B cell (primary cell): Measurements from ENCODE around the gene PLK3. TPM values are rescaled to one million over a fixed set of nuclear protein-coding genes. Genes with fewer than 3 reads are reported as not detected.
"Not testable (repeated sequence)": the region's sequence is repeated elsewhere in the genome, so short reads cannot be mapped to it uniquely, and the experiment has no call there.

Source experiments
- ATAC-seq: fragments of 200-7000 bp; cut with Tn5 transposase; one replicate; pipeline ENCODE4 v1.10.0; 2021; ENCODE audit warnings: low read depth, mild to moderate bottlenecking, moderate number of reproducible peaks, moderate library complexity
- CTCF ChIA-PET: fragments of 350-600 bp; sonication (Branson Sonifier 250); formaldehyde crosslinking; loops from one replicate; lab custom pipeline; 2021; ENCODE audit warnings: antibody characterized with exemption, inconsistent platforms; lab: Charles Lee
- POLR2A ChIA-PET: fragments of 350-600 bp; sonication (Branson Sonifier 250); formaldehyde crosslinking; loops from one replicate; lab custom pipeline; 2021; ENCODE audit warnings: antibody characterized with exemption; lab: Charles Lee
- DNase-seq: peaks from one replicate; pipeline ENCODE4 v3.0.0; 2013
- H2AFZ ChIP-seq: 2 replicates; pipeline ENCODE4 v1.6.1; 2012; ENCODE audit warnings: mild to moderate bottlenecking, low read depth, low read length; ENCODE audit not compliant: insufficient read depth, poor library complexity, severe bottlenecking
- H3K27ac ChIP-seq, 2 donors: 1 replicate in 1 of 2; 2 replicates in 1 of 2; pipeline ENCODE4 v1.5.1; 2012 to 2013; ENCODE audit warnings: low read length in 2 of 2, mild to moderate bottlenecking in 2 of 2, moderate library complexity in 1 of 2
- H3K27me3 ChIP-seq, 4 experiments: fragments of 200-600 bp in 1 of 4; sonication (generic) in 1 of 4; replicated peaks in 1 of 4; 1 replicate in 2 of 4; 2 replicates in 2 of 4; pipeline versions ENCODE4 v1.6.1 to v1.7.0; 2013 to 2016; ENCODE audit warnings: low read length in 3 of 4, mild to moderate bottlenecking in 2 of 4, mixed read lengths in 1 of 4, moderate library complexity in 1 of 4; ENCODE audit not compliant: insufficient read depth in 4 of 4, control insufficient read depth in 3 of 4; ENCODE audit errors: control extremely low read depth in 1 of 4
- H3K36me3 ChIP-seq, 2 experiments: replicated peaks in 1 of 2; 1 replicate in 1 of 2; 2 replicates in 1 of 2; pipeline versions ENCODE4 v1.6.1 to v1.7.1; 2013; ENCODE audit warnings: low read length in 1 of 2; ENCODE audit not compliant: insufficient read depth in 2 of 2, control insufficient read depth in 1 of 2; ENCODE audit errors: control extremely low read depth in 1 of 2, extremely low read depth in 1 of 2
- H3K4me1 ChIP-seq, 2 donors: fragments of 200-600 bp in 1 of 2; sonication (generic) in 1 of 2; 1 replicate in 1 of 2; 2 replicates in 1 of 2; pipeline versions ENCODE4 v1.5.1 to v1.6.1; 2013 to 2017; ENCODE audit warnings: low read length in 2 of 2; ENCODE audit not compliant: control insufficient read depth in 2 of 2, insufficient read depth in 2 of 2
- H3K4me2 ChIP-seq: replicated peaks from 2 replicates; pipeline ENCODE3; 2012; ENCODE audit warnings: mild to moderate bottlenecking, low read depth, low read length; ENCODE audit not compliant: poor library complexity, severe bottlenecking
- H3K4me3 ChIP-seq, 5 experiments: fragments of 200-600 bp in 1 of 5; sonication (generic) in 1 of 5; 1 replicate in 3 of 5; 2 replicates in 2 of 5; pipeline versions ENCODE4 v1.5.1 to v1.7.0; 2011 to 2016; ENCODE audit warnings: low read length in 4 of 5, mild to moderate bottlenecking in 4 of 5, low read depth in 2 of 5, control low read depth in 1 of 5, moderate library complexity in 1 of 5; ENCODE audit not compliant: insufficient read depth in 1 of 5; ENCODE audit errors: control extremely low read depth in 1 of 5, extremely low read depth in 1 of 5
- H3K79me2 ChIP-seq: fragments of 200-600 bp; sonication (generic); one replicate; pipeline ENCODE4 v1.6.0; 2016; ENCODE audit warnings: low read length; ENCODE audit not compliant: control insufficient read depth, insufficient read depth
- H3K9ac ChIP-seq: fragments of 200-600 bp; sonication (generic); 2 replicates; pipeline ENCODE4 v1.6.1; 2017; ENCODE audit warnings: mild to moderate bottlenecking, low read length, moderate library complexity
- H3K9me3 ChIP-seq, 3 donors: one replicate each; pipeline versions ENCODE4 v1.6.1 to v1.7.1; 2013; ENCODE audit warnings: low read length in 2 of 3; ENCODE audit not compliant: control insufficient read depth in 2 of 3, insufficient read depth in 1 of 3; ENCODE audit errors: control extremely low read depth in 1 of 3
- H4K20me1 ChIP-seq: 2 replicates; pipeline ENCODE4 v1.6.0; 2012; ENCODE audit warnings: mild to moderate bottlenecking, low read length; ENCODE audit not compliant: insufficient read depth, control insufficient read depth, poor library complexity, severe bottlenecking
- H3K27ac Mint-ChIP-seq: one replicate; pipeline ENCODE4 v1.8.0; 2021; ENCODE audit warnings: mixed read lengths
- H3K27me3 Mint-ChIP-seq: one replicate; pipeline ENCODE4 v1.8.0; 2021; ENCODE audit warnings: mixed read lengths
- H3K4me1 Mint-ChIP-seq: one replicate; pipeline ENCODE4 v1.8.0; 2021; ENCODE audit warnings: mixed read lengths
- H3K4me3 Mint-ChIP-seq: one replicate; pipeline ENCODE4 v1.8.0; 2021; ENCODE audit warnings: mixed read lengths
- H3K9me3 Mint-ChIP-seq: one replicate; pipeline ENCODE4 v1.8.0; 2022; ENCODE audit warnings: mixed read lengths; ENCODE audit not compliant: insufficient read depth
- EZH2 ChIP-seq: IDR thresholded peaks from 2 replicates; pipeline ENCODE4 v1.6.1; 2012; ENCODE audit warnings: borderline replicate concordance, low read depth, mild to moderate bottlenecking, moderate library complexity, low read length; ENCODE audit not compliant: insufficient read depth, poor library complexity, severe bottlenecking
- WGBS: methylation state at CpG from one replicate; pipeline ENCODE4 v1.1.5; 2013; ENCODE audit warnings: missing lambda C conversion rate; ENCODE audit not compliant: insufficient coverage; 5-methylcytosine and 5-hydroxymethylcytosine counted together
- intact Hi-C: fragments of 100-400 bp; cut with micrococcal nuclease; formaldehyde crosslinking; loops from one replicate; pipeline ENCODE4 v1.10.0; 2022
- polyA plus RNA-seq: library from polyadenylated mRNA; depleted of rRNA; stranded (reverse); fragments of >200 nt; gene quantifications from 2 replicates; pipeline ENCODE4 v1.2.3, GENCODE V29; 2012
- total RNA-seq, 2 donors: library from RNA; stranded (reverse); fragments of 120-200 nt in 1 of 2; gene quantifications; 1 replicate in 1 of 2; 2 replicates in 1 of 2; pipeline versions ENCODE4 v1.2.3 to v1.2.4, GENCODE V29; 2013 to 2022
- TF ChIP-seq, protein P1 (sequence below): fragments of 200-600 bp; IDR thresholded peaks from one replicate; pipeline ENCODE4 v1.8.0; 2022; ENCODE audit warnings: antibody characterized with exemption, mild to moderate bottlenecking

PLK3 gene
- total and polyA plus RNA-seq, 2 donors (not counting 1 experiment from before 2014, with no cell fraction given), result 35.9 to 93.5 TPM

DNA sequence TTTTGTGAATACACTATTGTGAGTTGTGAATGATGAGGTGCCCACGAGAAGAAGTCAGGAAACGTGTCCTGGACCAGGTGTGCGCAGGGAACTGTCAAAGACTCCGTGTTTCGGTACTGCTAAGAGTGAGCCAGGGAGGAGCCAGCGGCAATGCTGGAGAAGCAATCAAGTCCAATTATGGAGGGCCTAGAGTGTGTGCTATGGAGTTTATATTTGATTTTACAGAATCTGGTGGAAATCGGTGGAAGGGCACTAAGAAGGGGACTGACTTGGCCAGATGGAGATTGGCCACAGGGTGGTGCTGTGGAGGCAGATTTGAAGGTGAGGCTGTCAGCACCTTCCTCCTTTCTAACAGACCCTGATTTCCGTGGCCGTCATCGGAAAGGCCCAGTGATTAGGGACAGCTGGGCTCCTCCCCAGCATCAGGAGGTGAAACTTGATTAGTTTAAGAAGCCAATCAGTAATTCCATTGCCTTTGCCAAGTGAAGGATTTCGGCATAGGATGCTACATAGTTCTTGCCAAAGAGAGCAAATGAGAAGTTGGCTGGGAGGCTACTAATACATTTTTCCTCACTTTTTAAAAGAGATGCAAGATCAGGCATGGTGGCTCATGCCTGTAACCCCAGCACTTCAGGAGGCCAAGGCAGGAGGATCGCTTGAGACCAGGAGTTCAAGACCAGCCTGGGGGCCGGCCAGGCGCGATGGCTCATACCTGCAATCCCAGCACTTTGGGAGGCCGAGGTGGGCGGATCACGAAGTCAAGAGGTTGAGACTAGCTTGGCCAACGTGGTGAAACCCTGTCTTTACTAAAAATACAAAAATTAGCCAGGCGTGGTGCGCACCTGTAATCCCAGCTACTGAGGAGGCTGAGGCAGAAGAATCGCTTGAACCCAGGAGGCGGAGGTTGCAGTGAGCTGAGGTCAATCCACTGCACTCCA lies 35.8 kb downstream of the PLK3 start:
- WGBS, result 84% methylated on average over 19 of the region's 23 CpGs
- Histone ChIP-seq H3K27ac (no peak overlapping the region), H3K9me3 (no peaks in the 10 kb centered on the region), H3K27me3 (no peaks in the 10 kb centered on the region), H3K4me3 (no peak overlapping the region), H3K36me3 (no peaks in the 10 kb centered on the region), H4K20me1 (no peaks in the 10 kb centered on the region), H3K79me2 (no peaks in the 10 kb centered on the region), H3K4me2 (peak overlapping the region; percentile 33), H3K4me1 (peaks cover 0 to 7% of the 10 kb centered on the region in 2 donors), H3K9ac (no peak overlapping the region), H2AFZ (peak overlapping the region; percentile 59)
- Mint-ChIP-seq H3K27ac (peak overlapping the region; percentile 55), H3K9me3 (no peaks in the 10 kb centered on the region), H3K27me3 (peaks cover 6% of the 10 kb centered on the region), H3K4me1 (peaks cover 11% of the 10 kb centered on the region), H3K4me3 (peak overlapping the region; percentile 62)
- intact Hi-C loops, result loop anchor here (1.0 to 5.0 kb wide), 5 partner anchors 16 to 464 kb away; partner anchors contain the start of genes HECTD3 and UROD
- DNase-seq, result peak; percentile 89
- ChIA-PET CTCF (interaction anchor here (0.6 to 3.0 kb wide), 21 partner anchors 9 to 1011 kb away, joined by 3 to 11 read pairs (median 3); partner anchors contain the start of genes BTBD19, DYNLT4, EIF2B3 and HECTD3), POLR2A (interaction anchor here (0.5 to 1.0 kb wide), 2 partner anchors 36 to 42 kb away, joined by 3 to 9 read pairs; partner anchors contain the start of gene PLK3)
- ATAC-seq, result peak; percentile 98
- TF ChIP-seq, protein P1, sequence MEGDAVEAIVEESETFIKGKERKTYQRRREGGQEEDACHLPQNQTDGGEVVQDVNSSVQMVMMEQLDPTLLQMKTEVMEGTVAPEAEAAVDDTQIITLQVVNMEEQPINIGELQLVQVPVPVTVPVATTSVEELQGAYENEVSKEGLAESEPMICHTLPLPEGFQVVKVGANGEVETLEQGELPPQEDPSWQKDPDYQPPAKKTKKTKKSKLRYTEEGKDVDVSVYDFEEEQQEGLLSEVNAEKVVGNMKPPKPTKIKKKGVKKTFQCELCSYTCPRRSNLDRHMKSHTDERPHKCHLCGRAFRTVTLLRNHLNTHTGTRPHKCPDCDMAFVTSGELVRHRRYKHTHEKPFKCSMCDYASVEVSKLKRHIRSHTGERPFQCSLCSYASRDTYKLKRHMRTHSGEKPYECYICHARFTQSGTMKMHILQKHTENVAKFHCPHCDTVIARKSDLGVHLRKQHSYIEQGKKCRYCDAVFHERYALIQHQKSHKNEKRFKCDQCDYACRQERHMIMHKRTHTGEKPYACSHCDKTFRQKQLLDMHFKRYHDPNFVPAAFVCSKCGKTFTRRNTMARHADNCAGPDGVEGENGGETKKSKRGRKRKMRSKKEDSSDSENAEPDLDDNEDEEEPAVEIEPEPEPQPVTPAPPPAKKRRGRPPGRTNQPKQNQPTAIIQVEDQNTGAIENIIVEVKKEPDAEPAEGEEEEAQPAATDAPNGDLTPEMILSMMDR, result peak; percentile 85
- TF ChIP-seq EZH2, result no peak

- H3K9ac ChIP-seq, H3K4me3 ChIP-seq, H3K9me3 ChIP-seq, H2AFZ ChIP-seq, H3K36me3 ChIP-seq, H3K79me2 ChIP-seq, DNase-seq, H3K4me3 Mint-ChIP-seq, H3K27ac ChIP-seq, H3K9me3 Mint-ChIP-seq, H3K4me2 ChIP-seq, H3K27ac Mint-ChIP-seq, ATAC-seq, H4K20me1 ChIP-seq: not testable (repeated sequence)
- ChIA-PET POLR2A (interaction anchor here (0.7 kb wide), 1 partner anchor 462 kb away, joined by 3 read pairs; no protein-coding TSS in a partner anchor), CTCF (interaction anchor here (2.3 kb wide), 1 partner anchor 38 kb away, joined by 7 read pairs; the partner anchor contains the start of gene PLK3)
- Mint-ChIP-seq H3K4me1 (peaks cover 19% of the 10 kb centered on the region), H3K27me3 (peaks cover 17% of the 10 kb centered on the region)
- WGBS, result 98% methylated on average over 10 of the region's 11 CpGs
- intact Hi-C loops, result loop anchor here (5.0 kb wide), 1 partner anchor 174 kb away; the partner anchor contains the start of genes HECTD3 and UROD
- peaks cover 5 to 16% of the 10 kb centered on the region in 2 donors for H3K4me1 ChIP-seq
- peaks cover 0 to 11% (median 2%) of the 10 kb centered on the region in 4 experiments for H3K27me3 ChIP-seq
Observed at GRCh38 chr1:44838294-44838693, 38.1 kb downstream of the PLK3 start.
